IMR-90 (cell line): ENCODE results near the gene DSE.

Experiments
- BHLHE40 ChIP-seq: fragments of 150-350 bp; IDR thresholded peaks from 2 replicates; pipeline ENCODE4 v1.6.1; 2016; ENCODE audit warnings: mild to moderate bottlenecking, low read depth, low read length
- CEBPB ChIP-seq: IDR thresholded peaks from 2 replicates; pipeline ENCODE4 v1.6.1; 2012; ENCODE audit warnings: low read depth, low read length, improper control_type of control experiment
- CTCF ChIP-seq: conservative IDR thresholded peaks from 2 replicates; pipeline ENCODE4 v1.5.1; 2012; ENCODE audit warnings: mild to moderate bottlenecking, low read depth, low read length, improper control_type of control experiment
- ELK1 ChIP-seq: fragments of 150-350 bp; IDR thresholded peaks from 2 replicates; pipeline ENCODE4 v1.6.1; 2016; ENCODE audit warnings: low read depth, mild to moderate bottlenecking, low read length, moderate library complexity, borderline replicate concordance
- FOS ChIP-seq: fragments of 150-350 bp; IDR thresholded peaks from 2 replicates; pipeline ENCODE4 v1.6.1; 2016; ENCODE audit warnings: low read depth, low read length
- MAFK ChIP-seq: IDR thresholded peaks from 2 replicates; pipeline ENCODE4 v1.6.1; 2012; ENCODE audit warnings: low read depth, low read length, improper control_type of control experiment
- MAZ ChIP-seq: IDR thresholded peaks from 2 replicates; pipeline ENCODE4 v1.6.1; 2012; ENCODE audit warnings: low read depth, mild to moderate bottlenecking, low read length, improper control_type of control experiment, moderate library complexity, borderline replicate concordance
- MXI1 ChIP-seq: IDR thresholded peaks from 2 replicates; pipeline ENCODE4 v1.6.1; 2012; ENCODE audit warnings: low read depth, mild to moderate bottlenecking, low read length, moderate library complexity, borderline replicate concordance
- NFE2L2 ChIP-seq: fragments of 150-350 bp; IDR thresholded peaks from 2 replicates; pipeline ENCODE4 v1.6.1; 2016; ENCODE audit warnings: low read depth, mild to moderate bottlenecking, low read length
- POLR2A ChIP-seq: IDR thresholded peaks from 2 replicates; pipeline ENCODE4 v1.6.1; 2012; ENCODE audit warnings: mild to moderate bottlenecking, low read depth, low read length
- RFX5 ChIP-seq: IDR thresholded peaks from 2 replicates; pipeline ENCODE4 v1.8.0; 2012; ENCODE audit warnings: low read depth, mild to moderate bottlenecking, low read length, moderate library complexity
- SMC3 ChIP-seq: fragments of 150-350 bp; IDR thresholded peaks from 2 replicates; pipeline ENCODE4 v1.6.1; 2016; ENCODE audit warnings: low read depth, mild to moderate bottlenecking, antibody characterized with exemption, low read length, moderate library complexity
- USF2 ChIP-seq: fragments of 150-350 bp; IDR thresholded peaks from 2 replicates; pipeline ENCODE4 v1.6.1; 2017; ENCODE audit warnings: mild to moderate bottlenecking, antibody characterized with exemption, low read length, low read depth

GRCh38 chr6:116438590-116439448 lies 68.1 kb downstream of the DSE start:
- TF ChIP-seq CTCF (no peak), USF2 (no peak), RFX5 (no peak), NFE2L2 (no peak), FOS (no peak), BHLHE40 (no peak), MXI1 (no peak), MAFK (no peak), CEBPB (no peak), POLR2A (no peak), ELK1 (no peak), SMC3 (no peak), MAZ (no peak)
